Tibial nerve (tissue), 4 donors: ENCODE measurements around the gene PHF3. TPM values are rescaled to one million over a fixed set of nuclear protein-coding genes. Genes with fewer than 3 reads are reported as not detected.
"Not testable (repeated sequence)": the region's sequence is repeated elsewhere in the genome, so short reads cannot be mapped to it uniquely, and the experiment has no call there.

Experiments
- DNase-seq, 2 donors: peaks; one replicate each; pipeline ENCODE4 v3.0.0-alpha.2; 2019; ENCODE audit warnings: low spot score in 2 of 2
- H3K27ac ChIP-seq, 4 donors: fragments of 200-600 bp; sonication (generic) in 3 of 4; one replicate each; pipeline ENCODE4 v1.5.1; 2017 to 2019; ENCODE audit warnings: mild to moderate bottlenecking in 1 of 4
- H3K27me3 ChIP-seq, 2 donors: fragments of 200-600 bp; sonication (generic) in 1 of 2; one replicate each; pipeline versions ENCODE4 v1.5.1 to v1.6.0; 2017 to 2019
- H3K36me3 ChIP-seq, 3 donors: fragments of 200-600 bp; sonication (generic); one replicate each; pipeline ENCODE4 v1.5.1; 2018 to 2019
- H3K4me1 ChIP-seq, 4 donors: fragments of 200-600 bp; sonication (generic) in 3 of 4; one replicate each; pipeline ENCODE4 v1.5.1; 2017 to 2019
- H3K4me3 ChIP-seq, 4 donors: fragments of 200-600 bp; sonication (generic) in 3 of 4; one replicate each; pipeline ENCODE4 v1.5.1; 2017 to 2019; ENCODE audit warnings: mild to moderate bottlenecking in 1 of 4, moderate library complexity in 1 of 4
- H3K9me3 ChIP-seq, 4 donors: fragments of 200-600 bp; sonication (generic) in 3 of 4; one replicate each; pipeline ENCODE4 v1.5.1; 2017 to 2019
- CTCF ChIP-seq, 5 experiments: fragments of 200-600 bp in 3 of 5; fragments of 450-650 bp in 2 of 5; sonication (generic) in 3 of 5; IDR thresholded peaks; one replicate each; pipeline ENCODE4 v1.5.1; 2016 to 2019; ENCODE audit warnings: antibody characterized with exemption in 5 of 5, mild to moderate bottlenecking in 3 of 5, moderate library complexity in 2 of 5
- EP300 ChIP-seq, 2 donors: sonication (generic); formaldehyde crosslinking; IDR thresholded peaks; one replicate each; pipeline ENCODE4 v1.6.1; 2017; ENCODE audit warnings: antibody characterized with exemption in 2 of 2, mild to moderate bottlenecking in 1 of 2
- POLR2A ChIP-seq, 2 donors: fragments of 450-650 bp; IDR thresholded peaks; one replicate each; pipeline ENCODE4 v1.6.1; 2017; ENCODE audit warnings: antibody characterized with exemption in 2 of 2, mild to moderate bottlenecking in 2 of 2, moderate library complexity in 2 of 2
- WGBS, 2 donors: methylation state at CpG; one replicate each; pipeline ENCODE4 v1.1.5; 2018; 5-methylcytosine and 5-hydroxymethylcytosine counted together
- total RNA-seq, 4 donors: library from RNA; depleted of rRNA; stranded (reverse); fragments of >200 nt; gene quantifications; one replicate each; pipeline ENCODE4 v1.1.0, GENCODE V29; 2016

Gene PHF3
- total RNA-seq, 4 donors from 2014 or later = 59.1 to 75.3 (median 69.9) TPM

- DNase-seq = no peak
- H3K27me3 ChIP-seq = no peaks in the 10 kb centered on the region
- H3K9me3 ChIP-seq = peaks cover 0 to 4% (median 0%) of the 10 kb centered on the region in 4 donors
- no peaks in the 10 kb centered on the region for H3K36me3 ChIP-seq
- 77 to 86% methylated on average over 3 of the region's 3 CpGs for WGBS, 2 donors
- TF ChIP-seq EP300 (IDR thresholded peaks at IDR 0.05) = no peak
- no peak for TF ChIP-seq POLR2A (IDR thresholded peaks at IDR 0.05)
- TF ChIP-seq CTCF (IDR thresholded peaks at IDR 0.05) = no peak
- H3K27ac ChIP-seq = no peak overlapping the region
- H3K4me1 ChIP-seq = no peaks in the 10 kb centered on the region
- no peak overlapping the region for H3K4me3 ChIP-seq
Measured at GRCh38 chr6:63734923-63735322, 99.3 kb downstream of the PHF3 start.

- H3K4me3 ChIP-seq, H3K9me3 ChIP-seq, H3K4me1 ChIP-seq, H3K27ac ChIP-seq, H3K27me3 ChIP-seq, DNase-seq, H3K36me3 ChIP-seq: not testable (repeated sequence)
- 91 to 96% methylated on average over 2 of the region's 2 CpGs for WGBS, 2 donors
Measured at GRCh38 chr6:63738190-63738589, 102.6 kb downstream of the PHF3 start.

GRCh38 chr6:63739094-63739687 lies 103.6 kb downstream of the PHF3 start:
- H3K9me3 ChIP-seq = peaks cover 0 to 4% (median 0%) of the 10 kb centered on the region in 4 donors
- H3K4me3 ChIP-seq = no peak overlapping the region
- H3K27me3 ChIP-seq = no peaks in the 10 kb centered on the region
- no peak overlapping the region for H3K27ac ChIP-seq
- no peak for DNase-seq
- H3K4me1 ChIP-seq = no peaks in the 10 kb centered on the region
- H3K36me3 ChIP-seq = no peaks in the 10 kb centered on the region
- no peak for TF ChIP-seq POLR2A (IDR thresholded peaks at IDR 0.05)
- no peak for TF ChIP-seq CTCF (IDR thresholded peaks at IDR 0.05)
- WGBS, 2 donors = 7 to 43% methylated on average over 1 of the region's 1 CpG

DNA sequence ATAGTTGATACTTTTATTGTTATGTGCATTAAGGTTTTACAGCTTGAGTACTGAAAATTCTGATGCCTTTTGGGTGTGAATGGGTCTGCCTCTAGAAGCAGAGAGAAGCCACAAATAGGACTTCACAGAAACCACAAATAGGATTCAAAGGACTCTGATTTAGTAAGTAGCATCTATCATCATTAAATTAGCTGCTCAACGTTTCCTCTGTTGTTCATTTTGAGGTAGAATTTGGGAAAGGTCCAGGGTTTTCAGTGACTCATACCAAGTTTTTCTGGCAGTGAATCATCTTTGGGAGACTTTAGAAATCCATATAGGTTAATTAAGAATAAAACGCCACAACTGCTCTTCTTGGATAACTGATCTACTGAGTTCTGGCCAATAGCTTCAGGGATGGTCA lies 105.1 kb downstream of the PHF3 start:
- Histone ChIP-seq H3K9me3 (peaks cover 0 to 4% (median 0%) of the 10 kb centered on the region in 4 donors), H3K27ac (no peak overlapping the region), H3K36me3 (no peaks in the 10 kb centered on the region), H3K4me1 (no peaks in the 10 kb centered on the region), H3K4me3 (no peak overlapping the region), H3K27me3 (no peaks in the 10 kb centered on the region)
- WGBS, 2 donors = 35 to 41% methylated on average over 2 of the region's 2 CpGs
- no peak for DNase-seq
- TF ChIP-seq CTCF (IDR thresholded peaks at IDR 0.05) = no peak

DNA sequence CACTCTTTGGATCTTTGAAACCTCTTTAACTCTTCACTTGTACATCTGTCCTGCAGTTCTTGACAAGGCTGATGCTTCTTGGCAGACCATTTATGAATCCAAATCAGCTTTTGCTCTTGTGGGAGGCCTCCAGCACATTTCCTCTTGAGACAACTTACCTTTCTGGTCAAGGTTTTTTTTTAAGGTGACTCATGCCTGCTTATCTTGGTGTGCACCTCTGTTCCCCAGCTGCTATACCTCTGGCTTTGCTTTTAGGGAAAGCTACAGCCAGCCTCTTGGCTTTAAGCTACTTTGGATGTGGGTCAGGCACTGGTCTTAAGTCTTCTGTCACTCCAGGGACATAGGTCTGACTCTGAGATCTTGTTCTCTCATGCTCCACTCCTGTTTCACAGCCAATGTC lies 106.5 kb downstream of the PHF3 start:
- Histone ChIP-seq H3K9me3 (peaks cover 0 to 6% (median 0%) of the 10 kb centered on the region in 4 donors), H3K4me1 (no peaks in the 10 kb centered on the region), H3K4me3 (no peak overlapping the region), H3K36me3 (no peaks in the 10 kb centered on the region), H3K27me3 (no peaks in the 10 kb centered on the region), H3K27ac (no peak overlapping the region)
- DNase-seq = no peak
- TF ChIP-seq POLR2A (IDR thresholded peaks at IDR 0.05) = no peak
- no peak for TF ChIP-seq CTCF (IDR thresholded peaks at IDR 0.05)
- no peak for TF ChIP-seq EP300 (IDR thresholded peaks at IDR 0.05)

DNA sequence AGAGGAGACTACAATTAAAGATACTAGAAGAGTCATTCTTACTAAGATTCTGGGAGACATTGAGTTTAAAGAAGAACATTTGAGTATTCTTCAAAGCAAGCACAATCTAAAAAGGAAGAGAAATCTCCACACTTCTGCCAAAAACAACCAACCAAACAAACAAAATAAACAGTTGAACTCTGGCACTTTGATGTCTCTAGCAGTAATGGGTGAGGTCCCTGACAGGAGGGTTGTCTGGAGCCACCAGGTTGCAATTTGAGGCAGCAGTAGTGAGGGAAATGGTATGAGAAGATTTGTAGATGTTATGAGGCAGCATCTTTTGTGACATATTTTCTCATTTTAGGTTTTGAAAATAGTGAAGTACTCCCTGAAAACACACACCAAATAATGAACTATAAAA lies 108.1 kb downstream of the PHF3 start:
- Histone ChIP-seq H3K9me3 (peaks cover 0 to 11% (median 0%) of the 10 kb centered on the region in 4 donors), H3K27me3 (no peaks in the 10 kb centered on the region), H3K4me1 (no peaks in the 10 kb centered on the region), H3K4me3 (no peak overlapping the region), H3K36me3 (no peaks in the 10 kb centered on the region), H3K27ac (no peak overlapping the region)
- TF ChIP-seq POLR2A (IDR thresholded peaks at IDR 0.05) = no peak
- TF ChIP-seq EP300 (IDR thresholded peaks at IDR 0.05) = no peak
- DNase-seq = no peak
